Mesendoderm (in vitro differentiated cells): Measurements from ENCODE around the gene DUOXA1.

ENCODE experiments used
- DNase-seq: peaks from one replicate; pipeline ENCODE4 v3.0.0; 2013
- H2AK5ac ChIP-seq: 2 replicates; pipeline ENCODE4 v1.6.1; 2013; ENCODE audit warnings: low read length, inconsistent platforms
- H2BK120ac ChIP-seq: 2 replicates; pipeline ENCODE4 v1.6.1; 2013; ENCODE audit warnings: low read depth, mild to moderate bottlenecking, low read length, moderate library complexity, mixed read lengths
- H2BK15ac ChIP-seq: replicated peaks from 2 replicates; pipeline ENCODE4 v1.6.1; 2013; ENCODE audit warnings: low read depth, mild to moderate bottlenecking, moderate library complexity
- H2BK5ac ChIP-seq: 2 replicates; pipeline ENCODE4 v1.6.1; 2013; ENCODE audit warnings: low read length, inconsistent platforms
- H3K18ac ChIP-seq: 2 replicates; pipeline ENCODE4 v1.6.1; 2013; ENCODE audit warnings: mild to moderate bottlenecking, low read length, mixed read lengths
- H3K23ac ChIP-seq: one replicate; pipeline ENCODE4 v1.6.1; 2013; ENCODE audit warnings: low read length
- H3K27ac ChIP-seq: 2 replicates; pipeline ENCODE4 v1.5.1; 2013; ENCODE audit warnings: low read depth, mild to moderate bottlenecking, inconsistent platforms, low read length, moderate library complexity
- H3K27me3 ChIP-seq: 2 replicates; pipeline ENCODE4 v1.6.1; 2013; ENCODE audit warnings: low read length, control low read depth, mild to moderate bottlenecking, inconsistent platforms; ENCODE audit not compliant: insufficient read depth, poor library complexity
- H3K36me3 ChIP-seq: 2 replicates; pipeline ENCODE4 v1.6.1; 2013; ENCODE audit warnings: low read length, inconsistent platforms; ENCODE audit not compliant: control insufficient read depth, insufficient read depth
- H3K4ac ChIP-seq: one replicate; pipeline ENCODE4 v1.6.1; 2013; ENCODE audit warnings: low read depth, mild to moderate bottlenecking, low read length, moderate library complexity
- H3K4me1 ChIP-seq: 2 replicates; pipeline ENCODE4 v1.6.1; 2013; ENCODE audit warnings: low read depth, low read length, inconsistent platforms; ENCODE audit not compliant: control insufficient read depth
- H3K4me2 ChIP-seq: 2 replicates; pipeline ENCODE4 v1.6.1; 2013; ENCODE audit warnings: low read length
- H3K4me3 ChIP-seq: 2 replicates; pipeline ENCODE4 v1.5.1; 2013; ENCODE audit warnings: mild to moderate bottlenecking, low read length
- H3K56ac ChIP-seq: one replicate; pipeline ENCODE4 v1.6.1; 2013; ENCODE audit warnings: low read length
- H3K79me1 ChIP-seq: 2 replicates; pipeline ENCODE4 v1.6.1; 2013; ENCODE audit warnings: low read length, inconsistent platforms
- H3K79me2 ChIP-seq: 2 replicates; pipeline ENCODE4 v1.6.1; 2013; ENCODE audit warnings: mild to moderate bottlenecking, low read length; ENCODE audit not compliant: control insufficient read depth, insufficient read depth
- H3K9ac ChIP-seq: 2 replicates; pipeline ENCODE4 v1.6.1; 2013; ENCODE audit warnings: low read length, inconsistent platforms
- H4K5ac ChIP-seq: one replicate; pipeline ENCODE4 v1.6.1; 2013; ENCODE audit warnings: low read length
- H4K8ac ChIP-seq: one replicate; pipeline ENCODE4 v1.6.1; 2013; ENCODE audit warnings: low read depth, mild to moderate bottlenecking, control low read depth, low read length, moderate library complexity
- WGBS: extraction: QIAGEN DNeasy Blood & Tissue Kit; methylation state at CpG from one replicate; pipeline ENCODE4 v1.1.7; 2013; ENCODE audit warnings: low lambda C conversion rate, missing lambda C conversion rate; ENCODE audit not compliant: insufficient coverage; ENCODE audit errors: extremely low coverage; 5-methylcytosine and 5-hydroxymethylcytosine counted together

Gene DUOXA1

DNA sequence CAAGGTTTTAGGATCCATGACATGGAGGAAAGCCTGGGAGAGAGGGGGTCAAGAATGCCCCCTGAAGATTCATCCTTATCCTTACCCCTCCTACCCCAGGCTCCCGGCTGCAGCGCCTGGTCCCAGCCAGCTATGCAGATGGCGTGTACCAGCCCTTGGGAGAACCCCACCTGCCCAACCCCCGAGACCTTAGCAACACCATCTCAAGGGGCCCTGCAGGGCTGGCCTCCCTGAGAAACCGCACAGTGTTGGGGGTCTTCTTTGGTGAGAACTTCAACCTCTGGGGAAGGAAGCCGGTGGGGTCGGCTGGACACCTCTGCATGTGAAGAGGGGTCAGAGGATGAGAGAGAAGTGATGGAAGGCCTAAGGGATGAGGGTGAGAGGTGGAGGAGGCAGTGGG is 4.4 kb upstream of the DUOXA1 start:
- Histone ChIP-seq H3K4me1 (no peaks in the 10 kb centered on the region), H3K27ac (no peak overlapping the region), H3K56ac (no peak overlapping the region), H3K36me3 (no peaks in the 10 kb centered on the region), H4K8ac (no peak overlapping the region), H3K18ac (no peak overlapping the region), H2BK5ac (no peak overlapping the region), H3K9ac (no peak overlapping the region), H3K79me1 (no peaks in the 10 kb centered on the region), H3K4ac (no peak overlapping the region), H2BK15ac (no peak overlapping the region), H3K27me3 (peaks cover 50% of the 10 kb centered on the region), H3K4me3 (no peak overlapping the region), H2BK120ac (no peak overlapping the region), H4K5ac (no peak overlapping the region), H3K79me2 (no peaks in the 10 kb centered on the region), H3K4me2 (no peak overlapping the region), H3K23ac (no peak overlapping the region), H2AK5ac (no peak overlapping the region)
- DNase-seq: no peak
- WGBS: no CpG with 5 or more reads among the region's 7 CpGs

DNA sequence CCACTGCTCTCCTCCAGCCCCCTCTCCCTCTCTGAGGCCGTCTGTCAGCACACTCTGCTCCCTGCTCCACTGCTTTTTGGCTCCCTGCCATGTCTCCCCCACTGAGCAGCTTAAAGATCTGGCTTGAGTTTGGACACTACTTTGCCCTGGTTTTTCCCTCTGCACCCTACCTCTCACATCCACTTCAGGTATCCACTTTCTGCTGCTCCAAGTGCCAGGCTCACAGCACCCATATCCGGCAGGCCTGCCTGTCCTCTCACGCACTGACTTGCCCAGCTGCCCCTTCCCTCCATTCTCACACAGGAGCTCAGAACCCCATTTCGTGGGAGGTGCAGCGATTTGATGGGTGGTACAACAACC is 3.9 kb upstream of the DUOXA1 start:
- no CpG with 5 or more reads among the region's 5 CpGs for WGBS
- Histone ChIP-seq H3K9ac (no peak overlapping the region), H3K36me3 (no peaks in the 10 kb centered on the region), H4K8ac (no peak overlapping the region), H3K4me1 (no peaks in the 10 kb centered on the region), H2BK15ac (no peak overlapping the region), H3K27me3 (peaks cover 56% of the 10 kb centered on the region), H2BK120ac (no peak overlapping the region), H3K18ac (no peak overlapping the region), H3K27ac (no peak overlapping the region), H3K56ac (no peak overlapping the region), H3K4me2 (no peak overlapping the region), H3K79me1 (no peaks in the 10 kb centered on the region), H3K79me2 (no peaks in the 10 kb centered on the region), H3K4ac (no peak overlapping the region), H4K5ac (no peak overlapping the region), H3K4me3 (no peak overlapping the region), H2AK5ac (no peak overlapping the region), H3K23ac (no peak overlapping the region), H2BK5ac (no peak overlapping the region)
- no peak for DNase-seq

DNA sequence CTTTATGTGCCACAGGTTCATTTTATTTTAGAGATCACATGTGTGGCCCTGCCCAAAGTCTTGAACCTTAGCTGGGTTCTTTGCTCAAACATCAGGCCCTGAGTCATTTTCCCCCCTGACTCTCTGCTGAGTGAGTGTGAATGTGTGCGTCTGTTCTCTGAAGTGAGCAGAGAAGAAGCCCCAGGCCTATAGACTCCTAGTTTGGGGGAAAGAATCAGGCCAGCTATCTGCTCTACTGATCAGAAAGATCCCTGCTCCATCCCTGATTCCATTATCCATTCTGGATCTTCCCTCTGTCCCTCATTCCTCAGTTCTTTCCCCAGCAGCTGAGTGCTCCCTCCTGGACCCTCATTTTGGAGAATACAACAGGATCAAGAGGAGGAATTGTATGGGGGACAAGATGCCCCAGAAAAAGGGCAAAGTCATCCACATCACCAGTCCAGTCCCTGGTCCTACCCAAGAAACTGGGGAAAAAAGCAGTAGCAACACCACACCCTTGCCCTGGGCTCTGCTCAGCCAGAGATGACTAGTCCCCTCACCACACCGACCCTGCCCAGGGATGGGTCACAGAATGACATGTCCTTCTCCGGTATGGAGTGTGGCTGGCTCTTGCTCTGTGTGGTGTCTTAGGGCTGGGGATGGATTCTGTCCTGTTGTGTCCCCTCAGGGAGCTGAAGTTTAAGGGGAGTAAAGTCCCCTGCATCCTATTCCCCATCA is 3.3 kb upstream of the DUOXA1 start:
- Histone ChIP-seq H3K79me2 (no peaks in the 10 kb centered on the region), H2BK15ac (no peak overlapping the region), H3K56ac (no peak overlapping the region), H3K36me3 (no peaks in the 10 kb centered on the region), H3K4ac (no peak overlapping the region), H3K23ac (no peak overlapping the region), H3K4me2 (no peak overlapping the region), H3K18ac (no peak overlapping the region), H3K4me1 (no peaks in the 10 kb centered on the region), H3K27ac (no peak overlapping the region), H3K79me1 (no peaks in the 10 kb centered on the region), H2BK5ac (no peak overlapping the region), H3K27me3 (peaks cover 61% of the 10 kb centered on the region), H2BK120ac (no peak overlapping the region), H2AK5ac (no peak overlapping the region), H3K4me3 (no peak overlapping the region), H4K8ac (no peak overlapping the region), H3K9ac (no peak overlapping the region), H4K5ac (no peak overlapping the region)
- DNase-seq: no peak
- no CpG with 5 or more reads among the region's 3 CpGs for WGBS

DNA sequence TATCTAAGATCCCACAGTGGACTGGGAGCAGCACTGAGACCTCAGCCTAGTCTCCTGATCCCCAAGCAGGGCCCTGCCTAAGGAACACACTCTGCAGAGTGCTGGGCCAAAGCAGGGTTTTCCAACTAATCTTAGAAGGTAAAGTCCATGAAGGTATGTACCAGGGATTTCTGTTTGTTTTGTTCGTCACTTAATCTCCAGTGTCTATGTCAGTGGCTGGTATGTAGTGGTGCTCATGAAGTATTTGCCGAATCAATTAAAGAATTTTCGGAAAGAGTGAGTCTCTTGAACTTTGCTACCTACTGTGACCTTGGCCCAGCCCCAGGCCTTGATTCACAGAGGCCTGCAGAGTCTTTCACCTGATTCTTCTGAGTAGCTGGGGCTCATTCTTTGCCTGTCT is 1.8 kb upstream of the DUOXA1 start:
- Histone ChIP-seq H3K23ac (no peak overlapping the region), H3K4ac (no peak overlapping the region), H3K27me3 (peaks cover 67% of the 10 kb centered on the region), H2AK5ac (no peak overlapping the region), H3K4me2 (no peak overlapping the region), H3K79me1 (no peaks in the 10 kb centered on the region), H3K56ac (no peak overlapping the region), H2BK120ac (no peak overlapping the region), H3K4me1 (no peaks in the 10 kb centered on the region), H3K27ac (no peak overlapping the region), H3K4me3 (no peak overlapping the region), H3K18ac (no peak overlapping the region), H4K5ac (no peak overlapping the region), H3K36me3 (no peaks in the 10 kb centered on the region), H3K9ac (no peak overlapping the region), H2BK5ac (no peak overlapping the region), H3K79me2 (no peaks in the 10 kb centered on the region), H4K8ac (no peak overlapping the region), H2BK15ac (no peak overlapping the region)
- no CpG with 5 or more reads among the region's 3 CpGs for WGBS
- no peak for DNase-seq

DNA sequence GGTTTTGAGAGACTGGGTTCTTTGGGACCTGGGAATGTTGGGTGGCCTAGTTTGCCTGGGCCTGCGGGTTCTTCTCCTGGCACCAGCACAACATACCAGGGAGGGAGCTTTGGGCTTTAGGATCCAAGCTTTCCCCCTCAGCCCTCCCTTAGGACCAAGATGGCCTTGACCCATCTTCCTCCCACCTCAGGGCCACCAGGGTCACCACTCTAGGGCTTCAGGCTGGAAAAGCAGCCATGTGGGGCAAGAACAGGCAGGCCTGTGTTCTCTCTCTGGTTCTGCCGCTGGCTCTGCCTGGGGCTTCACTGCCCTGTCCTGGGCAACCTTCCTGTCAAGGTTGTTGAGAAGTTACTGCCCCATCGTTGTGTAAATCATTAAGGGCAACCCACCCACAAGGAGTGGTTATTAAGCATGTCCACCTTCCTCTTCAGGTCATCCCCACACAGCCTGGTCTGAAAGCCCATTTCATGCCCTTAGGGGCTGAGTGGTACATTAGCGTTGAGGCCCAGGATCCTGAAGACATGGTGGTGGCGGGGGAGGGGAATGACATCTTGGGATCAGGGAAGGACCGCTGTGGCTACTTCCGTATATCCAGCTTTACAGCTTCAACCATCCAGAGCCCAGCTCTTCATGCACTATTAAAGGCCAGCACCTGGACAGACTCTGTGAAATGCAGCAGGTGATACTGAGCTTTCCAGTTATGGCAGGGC is 767 bp upstream of the DUOXA1 start:
- no peaks in the 10 kb centered on the region for H3K79me2 ChIP-seq
- H3K4me1 ChIP-seq: no peaks in the 10 kb centered on the region
- no peak overlapping the region for H3K4me2 ChIP-seq
- no peak overlapping the region for H4K8ac ChIP-seq
- H3K4ac ChIP-seq: no peak overlapping the region
- H3K27me3 ChIP-seq: peaks cover 68% of the 10 kb centered on the region
- H4K5ac ChIP-seq: no peak overlapping the region
- no peak overlapping the region for H2AK5ac ChIP-seq
- no CpG with 5 or more reads among the region's 7 CpGs for WGBS
- no peak overlapping the region for H3K27ac ChIP-seq
- no peak overlapping the region for H2BK120ac ChIP-seq
- no peak overlapping the region for H2BK15ac ChIP-seq
- peak overlapping the region; percentile 49 for H3K56ac ChIP-seq
- no peak overlapping the region for H3K23ac ChIP-seq
- H3K9ac ChIP-seq: no peak overlapping the region
- no peaks in the 10 kb centered on the region for H3K36me3 ChIP-seq
- no peak overlapping the region for H3K4me3 ChIP-seq
- DNase-seq: no peak
- H3K79me1 ChIP-seq: no peaks in the 10 kb centered on the region
- H2BK5ac ChIP-seq: no peak overlapping the region
- H3K18ac ChIP-seq: no peak overlapping the region
